PFSK-1 (cell line): ENCODE data around the gene CHL1.

Experiments
- FOXP2 ChIP-seq: optimal IDR thresholded peaks from 2 replicates; pipeline ENCODE3; 2011; ENCODE audit warnings: borderline replicate concordance, control low read depth, inconsistent platforms; ENCODE audit not compliant: insufficient read depth; ENCODE audit errors: extremely low read length, extremely low read depth
- POLR2AphosphoS5 ChIP-seq: IDR thresholded peaks from 2 replicates; pipeline ENCODE4 v1.6.1; 2012; ENCODE audit warnings: low read depth, mild to moderate bottlenecking, control low read depth, low read length, moderate library complexity
- REST ChIP-seq, 2 experiments: IDR thresholded peaks; 2 replicates each; pipeline versions ENCODE4 v1.6.1 to v1.8.0; 2011 to 2012; ENCODE audit warnings: low read depth in 2 of 2, low read length in 2 of 2, control low read depth in 1 of 2, inconsistent platforms in 1 of 2, mild to moderate bottlenecking in 1 of 2, moderate library complexity in 1 of 2; ENCODE audit not compliant: insufficient read depth in 1 of 2
- SIN3A ChIP-seq: IDR thresholded peaks from 2 replicates; pipeline ENCODE4 v1.6.1; 2012; ENCODE audit warnings: mild to moderate bottlenecking, low read length, moderate library complexity, borderline replicate concordance; ENCODE audit not compliant: insufficient read depth
- TAF1 ChIP-seq: IDR thresholded peaks from 2 replicates; pipeline ENCODE4 v1.6.1; 2012; ENCODE audit warnings: low read length, control low read depth, borderline replicate concordance; ENCODE audit not compliant: insufficient read depth

Gene CHL1

GRCh38 chr3:217099-217813 lies 20.7 kb downstream of the CHL1 start:
- TF ChIP-seq FOXP2 (no peak), SIN3A (no peak), TAF1 (no peak), POLR2AphosphoS5 (no peak), REST (IDR thresholded peaks at IDR 0.05; ENCODE audit: insufficient read depth in 1 of 2, low read depth in 2 of 2, low read length in 2 of 2) (no peak)

DNA sequence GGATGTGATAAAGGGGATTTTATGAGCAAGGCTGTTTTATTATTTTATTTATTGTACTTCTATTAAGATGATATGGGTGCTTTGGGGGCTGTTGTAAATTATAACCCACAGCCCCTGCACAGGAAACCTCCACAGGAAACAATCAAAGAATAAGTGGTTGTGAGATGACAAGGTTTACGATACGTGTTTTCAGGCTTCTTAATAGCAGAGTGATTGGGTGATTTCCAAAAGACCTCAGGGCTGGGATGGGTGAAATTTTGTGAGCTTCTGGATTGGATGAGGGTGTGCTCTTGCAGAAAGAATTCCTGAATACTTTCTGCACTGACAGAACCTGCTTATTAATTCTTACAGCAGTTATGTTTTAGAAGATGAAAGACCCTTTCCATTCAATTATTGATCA lies 21.4 kb downstream of the CHL1 start:
- no peak for TF ChIP-seq FOXP2
- no peak for TF ChIP-seq REST (IDR thresholded peaks at IDR 0.05; ENCODE audit: insufficient read depth in 1 of 2, low read depth in 2 of 2, low read length in 2 of 2)
- no peak for TF ChIP-seq POLR2AphosphoS5
- no peak for TF ChIP-seq TAF1
- TF ChIP-seq SIN3A, result no peak

DNA sequence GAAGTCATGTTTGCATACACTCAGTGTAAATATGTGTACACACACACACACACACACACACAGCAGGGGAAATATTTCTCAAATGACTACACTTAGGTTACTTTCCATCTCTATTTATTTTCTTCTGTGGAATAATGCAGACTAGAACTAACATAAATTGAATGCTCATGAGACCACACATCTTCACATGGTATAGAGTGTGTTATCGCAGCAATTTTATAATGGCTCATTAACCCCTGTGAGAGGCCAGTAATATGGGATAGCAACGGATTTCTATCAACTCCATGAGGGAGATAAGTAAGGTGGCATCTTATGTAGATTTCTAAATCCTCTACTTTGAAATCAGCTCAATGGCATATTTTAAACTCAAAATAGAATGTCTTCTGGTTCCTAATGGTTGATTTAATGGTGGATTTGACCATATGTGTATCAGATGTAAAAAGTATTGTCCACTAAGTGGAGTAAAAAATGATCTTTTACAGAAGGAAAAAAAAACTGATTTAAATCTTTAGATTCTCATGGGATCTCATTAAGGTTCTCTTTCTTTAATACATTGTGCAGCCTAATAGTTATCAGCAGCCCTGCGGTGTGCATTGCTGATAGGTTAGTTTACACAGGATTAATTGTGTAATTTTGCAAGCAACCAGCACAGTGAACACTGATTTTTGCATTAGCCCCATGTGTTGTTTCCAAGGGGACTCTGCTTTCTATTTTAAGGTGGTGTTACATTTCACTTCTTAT lies 32.0 kb downstream of the CHL1 start:
- TF ChIP-seq FOXP2 (no peak), POLR2AphosphoS5 (no peak), REST (IDR thresholded peaks at IDR 0.05; ENCODE audit: insufficient read depth in 1 of 2, low read depth in 2 of 2, low read length in 2 of 2) (no peak), TAF1 (no peak), SIN3A (no peak)

DNA sequence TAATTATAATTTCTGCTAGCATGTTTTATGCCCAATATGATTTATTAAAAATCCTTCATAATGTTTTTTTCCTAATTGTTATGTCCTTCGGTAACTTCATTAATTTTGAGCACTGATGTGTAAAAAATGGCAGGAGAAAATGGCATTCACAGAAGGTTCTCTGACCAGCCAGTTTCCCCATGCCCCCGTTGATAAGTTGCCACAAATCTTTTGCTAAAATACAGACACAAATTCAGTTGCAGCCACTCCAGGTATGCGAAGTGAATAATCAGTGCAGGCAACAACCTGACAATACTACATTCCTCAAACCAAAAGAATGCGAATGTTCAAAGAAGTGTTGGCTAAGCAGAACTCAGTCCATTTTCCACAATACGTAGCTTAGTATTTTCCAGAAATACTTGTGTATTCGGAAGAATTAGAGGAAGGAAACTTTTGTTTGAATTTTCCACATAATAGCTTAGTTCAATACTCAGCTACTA lies 32.7 kb downstream of the CHL1 start:
- TF ChIP-seq TAF1 (no peak), POLR2AphosphoS5 (no peak), REST (IDR thresholded peaks at IDR 0.05; ENCODE audit: insufficient read depth in 1 of 2, low read depth in 2 of 2, low read length in 2 of 2) (no peak), SIN3A (no peak), FOXP2 (no peak)
